Measurements from ENCODE around the gene ABLIM3.

DNA sequence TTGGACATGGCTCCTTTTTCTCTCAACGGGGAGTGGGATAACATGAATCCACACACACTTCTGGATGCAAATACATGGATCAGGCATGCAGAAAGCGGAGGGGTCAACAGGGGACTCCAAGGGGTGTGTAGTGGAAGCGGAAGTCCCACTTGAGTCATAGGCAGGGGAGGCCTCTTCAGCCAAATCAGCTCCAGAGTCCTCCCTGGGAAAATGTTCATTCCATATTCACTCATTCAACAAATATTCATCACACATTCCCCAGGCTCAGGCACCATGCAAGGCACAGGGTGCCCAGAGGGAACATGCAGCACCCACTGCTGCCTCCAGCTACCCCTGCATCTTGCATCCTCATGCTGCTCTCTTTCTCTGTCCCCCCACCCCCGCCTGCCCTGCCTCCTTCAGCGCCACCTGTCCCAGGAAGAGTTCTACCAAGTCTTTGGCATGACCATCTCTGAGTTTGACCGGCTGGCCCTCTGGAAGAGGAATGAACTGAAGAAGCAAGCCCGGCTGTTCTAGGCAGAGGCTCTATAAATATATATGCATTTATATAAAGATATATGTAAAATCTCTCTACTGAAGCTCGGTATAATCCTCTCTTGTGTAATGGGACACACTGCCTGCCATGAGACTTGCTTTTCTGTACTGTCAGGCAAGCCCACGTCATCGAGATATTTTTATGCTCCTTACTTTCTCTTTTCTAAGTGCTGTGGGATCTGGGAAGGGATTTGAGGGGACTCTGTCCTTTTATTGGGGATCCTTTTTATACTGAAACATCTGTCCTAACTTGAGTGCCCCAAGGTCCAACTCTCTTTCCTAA lies 116.8 kb downstream of the ABLIM3 start:
- TF ChIP-seq CTCF (IDR thresholded peaks at IDR 0.05), result no peak
- TF ChIP-seq POLR2A (IDR thresholded peaks at IDR 0.05), result no peak
